ENCODE measurements around the gene NKD1.

The NKD1 gene

DNA sequence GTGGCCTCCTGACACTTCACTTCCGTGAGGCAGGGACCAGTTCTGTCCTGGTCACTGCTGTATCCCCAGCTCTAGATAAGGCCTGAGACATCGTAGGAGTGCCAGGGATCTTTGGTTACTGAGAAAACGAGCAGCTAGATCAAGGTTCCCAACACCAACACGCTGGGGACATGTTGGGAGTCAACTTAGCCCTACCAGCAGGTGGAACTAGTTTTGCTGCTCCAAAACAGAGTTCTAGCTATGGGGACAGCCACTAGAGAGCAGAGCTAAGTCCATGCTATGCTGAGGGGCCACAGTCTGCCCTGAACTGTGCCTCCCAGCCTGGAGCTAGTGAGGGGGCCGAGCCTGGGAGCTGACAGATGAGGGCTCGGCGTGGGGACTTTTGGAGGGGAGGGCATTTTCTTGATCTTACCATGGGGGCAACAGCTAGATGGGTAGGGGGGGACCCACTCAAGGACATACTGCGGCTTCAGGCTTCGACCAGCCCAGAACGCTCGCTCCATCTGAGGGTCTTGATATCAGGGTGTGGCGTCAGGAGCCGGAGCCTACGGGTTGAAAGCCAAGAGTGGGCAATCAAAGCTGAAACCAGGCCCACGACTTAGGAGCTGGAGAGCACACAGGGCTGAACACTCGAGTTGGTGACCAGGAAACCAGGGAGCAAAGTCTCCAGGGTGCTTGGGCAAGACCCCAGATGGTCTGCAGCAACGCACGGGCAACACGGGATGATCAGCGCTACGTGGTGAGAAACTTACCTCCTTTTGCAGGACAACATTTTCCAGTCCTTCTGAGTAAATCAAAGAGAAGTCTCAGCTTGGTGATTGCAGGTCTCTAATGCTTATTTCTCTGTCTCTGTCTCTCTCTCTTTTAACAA lies 119.5 kb downstream of the NKD1 start:
- H3K36me3 Mint-ChIP-seq (ENCODE audit: low read depth) = peaks cover 62% of the 10 kb centered on the region
- peak overlapping the region; percentile 45 for H3K27ac Mint-ChIP-seq
- H3K27me3 Mint-ChIP-seq = no peaks in the 10 kb centered on the region
- H3K4me3 Mint-ChIP-seq = peak overlapping the region; percentile 63
- peaks cover 52% of the 10 kb centered on the region for H3K4me1 Mint-ChIP-seq (ENCODE audit: low read depth)
- intact Hi-C loops (cut with micrococcal nuclease) = loop anchor here (5.0 to 10.0 kb wide), 4 partner anchors 120 to 645 kb away; partner anchors contain the start of genes BRD7 and NKD1
- peaks cover 13% of the 10 kb centered on the region for H3K9me3 Mint-ChIP-seq

DNA sequence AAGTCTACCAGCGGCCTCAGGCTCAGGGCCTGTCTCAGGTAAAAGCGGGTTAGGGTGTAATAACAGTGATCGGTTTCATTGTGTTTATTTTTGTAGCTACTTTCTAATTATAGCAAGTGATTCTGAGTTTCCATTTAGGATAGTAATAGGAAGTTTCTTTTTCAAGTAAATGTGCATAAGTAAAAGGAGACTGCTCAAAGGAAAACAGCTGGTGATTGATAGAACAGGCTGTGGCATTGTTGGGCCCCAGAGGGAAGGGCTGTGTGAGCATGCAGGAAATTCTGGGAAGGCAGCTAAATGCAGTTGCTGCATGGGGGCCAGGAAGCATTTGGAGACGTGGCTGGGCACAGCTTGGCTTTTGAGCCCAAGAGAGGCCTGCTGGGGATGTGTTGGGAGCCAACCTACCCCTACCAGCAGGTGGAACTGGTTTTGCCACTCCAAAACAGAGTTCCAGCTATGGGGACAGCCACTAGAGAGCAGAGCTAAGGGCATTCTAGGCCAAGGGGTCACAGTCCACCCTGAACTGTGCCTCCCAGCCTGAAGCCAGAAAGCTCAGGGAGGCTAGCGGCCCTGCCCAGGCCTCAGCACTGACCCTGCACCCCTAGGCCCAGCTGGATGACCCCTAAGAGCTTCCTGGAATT lies 120.3 kb downstream of the NKD1 start:
- intact Hi-C loops (cut with micrococcal nuclease) = loop anchor here (5.0 to 10.0 kb wide), 4 partner anchors 121 to 646 kb away; partner anchors contain the start of genes BRD7 and NKD1
- H3K36me3 Mint-ChIP-seq (ENCODE audit: low read depth) = peaks cover 70% of the 10 kb centered on the region

DNA sequence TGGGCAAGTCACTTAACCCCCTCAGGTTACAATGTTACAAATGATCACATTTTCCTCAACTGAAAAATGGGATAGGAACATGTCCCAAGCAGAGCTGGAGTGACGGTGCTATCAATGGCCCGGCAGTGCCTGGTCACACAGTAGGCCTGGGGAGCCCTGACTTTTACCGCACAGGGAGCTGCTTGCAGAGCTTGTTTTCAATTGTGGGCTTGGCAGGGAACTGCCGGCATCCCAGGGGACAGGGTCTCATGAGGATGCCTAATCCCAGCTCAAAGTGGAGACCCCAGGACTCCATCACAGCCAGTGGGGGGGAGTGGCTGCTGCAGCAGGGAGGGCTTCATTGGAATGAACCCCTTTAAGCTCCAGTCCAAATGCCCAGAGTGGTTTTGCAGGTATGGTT lies 121.5 kb downstream of the NKD1 start:
- Mint-ChIP-seq H3K27ac (no peak overlapping the region), H3K4me3 (no peak overlapping the region), H3K27me3 (no peaks in the 10 kb centered on the region), H3K9me3 (peaks cover 29% of the 10 kb centered on the region), H3K36me3 (ENCODE audit: low read depth) (peaks cover 80% of the 10 kb centered on the region), H3K4me1 (ENCODE audit: low read depth) (peaks cover 46% of the 10 kb centered on the region)
- intact Hi-C loops (cut with micrococcal nuclease) = loop anchor here (2.0 to 10.0 kb wide), 5 partner anchors 77 to 647 kb away; partner anchors contain the start of genes BRD7 and NKD1

More for the DNA sequence above, 120.3 kb downstream of the NKD1 start:
- H3K4me1 Mint-ChIP-seq (ENCODE audit: low read depth) = peaks cover 52% of the 10 kb centered on the region
- H3K27me3 Mint-ChIP-seq = no peaks in the 10 kb centered on the region
- H3K27ac Mint-ChIP-seq = peak overlapping the region; percentile 45
- H3K4me3 Mint-ChIP-seq = no peak overlapping the region
- H3K9me3 Mint-ChIP-seq = peaks cover 21% of the 10 kb centered on the region

DNA sequence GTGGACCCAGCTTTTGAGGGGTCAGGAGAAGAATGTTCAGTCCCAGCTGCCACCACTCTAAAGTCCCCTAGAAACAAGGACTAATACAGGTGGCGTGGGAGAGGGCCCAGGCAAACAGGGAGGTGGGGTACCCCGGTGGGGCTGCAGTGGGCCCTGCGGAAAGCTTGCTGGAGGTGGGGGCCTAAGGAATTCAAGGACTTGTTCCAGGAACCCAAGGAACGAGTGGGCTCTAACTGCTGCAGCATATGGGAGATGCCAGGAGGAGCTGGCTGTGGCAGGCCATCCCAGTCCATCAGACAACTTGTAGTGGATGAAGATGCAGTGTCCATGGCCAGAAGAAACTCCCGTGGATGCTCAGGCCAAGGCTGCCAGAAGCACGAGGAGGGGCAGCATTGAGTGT lies 122.3 kb downstream of the NKD1 start:
- no peak overlapping the region for H3K27ac Mint-ChIP-seq
- peaks cover 83% of the 10 kb centered on the region for H3K36me3 Mint-ChIP-seq (ENCODE audit: low read depth)
- H3K9me3 Mint-ChIP-seq = peaks cover 29% of the 10 kb centered on the region
- intact Hi-C loops (cut with micrococcal nuclease) = loop anchor here (2.0 kb wide), 1 partner anchor 76 kb away; no protein-coding TSS in a partner anchor
- H3K4me1 Mint-ChIP-seq (ENCODE audit: low read depth) = peaks cover 39% of the 10 kb centered on the region
- H3K4me3 Mint-ChIP-seq = no peak overlapping the region
- H3K27me3 Mint-ChIP-seq = no peaks in the 10 kb centered on the region

DNA sequence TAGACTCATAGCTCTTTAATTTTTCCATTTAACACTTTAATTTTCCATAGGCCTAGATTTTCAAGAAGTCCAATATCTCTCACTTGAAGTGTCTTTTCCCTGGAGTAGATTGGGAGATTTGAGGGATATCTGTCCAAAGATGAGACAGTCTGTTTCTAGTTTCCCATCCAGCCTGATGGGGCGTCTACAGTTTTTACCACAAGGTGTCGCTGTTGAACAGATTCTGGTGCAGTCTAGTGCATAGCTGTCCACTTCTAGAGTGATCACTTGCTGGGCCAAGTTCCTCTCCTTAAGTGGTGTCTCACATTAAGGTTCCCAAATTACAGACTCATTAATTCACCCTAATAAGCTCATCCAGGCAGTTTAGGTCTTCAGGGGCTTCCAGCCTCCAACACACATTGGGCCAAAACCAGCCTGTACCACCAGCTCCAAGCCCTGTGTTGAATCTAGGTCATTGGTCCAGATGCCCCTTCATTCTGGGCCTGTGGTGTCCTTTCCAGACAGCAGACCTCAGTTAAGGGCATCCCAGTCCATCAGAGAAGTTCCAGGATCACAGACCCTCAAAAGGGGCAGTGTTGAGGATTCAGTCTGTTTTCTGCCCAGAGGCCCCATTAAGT lies 123.6 kb downstream of the NKD1 start:
- H3K36me3 Mint-ChIP-seq (ENCODE audit: low read depth) = peaks cover 96% of the 10 kb centered on the region
- H3K27me3 Mint-ChIP-seq = no peaks in the 10 kb centered on the region
- intact Hi-C loops (cut with micrococcal nuclease) = loop anchor here (2.0 kb wide), 2 partner anchors 75 to 135 kb away; no protein-coding TSS in a partner anchor
- peaks cover 36% of the 10 kb centered on the region for H3K4me1 Mint-ChIP-seq (ENCODE audit: low read depth)
- H3K27ac Mint-ChIP-seq = no peak overlapping the region
- H3K9me3 Mint-ChIP-seq = peaks cover 29% of the 10 kb centered on the region
- no peak overlapping the region for H3K4me3 Mint-ChIP-seq

DNA sequence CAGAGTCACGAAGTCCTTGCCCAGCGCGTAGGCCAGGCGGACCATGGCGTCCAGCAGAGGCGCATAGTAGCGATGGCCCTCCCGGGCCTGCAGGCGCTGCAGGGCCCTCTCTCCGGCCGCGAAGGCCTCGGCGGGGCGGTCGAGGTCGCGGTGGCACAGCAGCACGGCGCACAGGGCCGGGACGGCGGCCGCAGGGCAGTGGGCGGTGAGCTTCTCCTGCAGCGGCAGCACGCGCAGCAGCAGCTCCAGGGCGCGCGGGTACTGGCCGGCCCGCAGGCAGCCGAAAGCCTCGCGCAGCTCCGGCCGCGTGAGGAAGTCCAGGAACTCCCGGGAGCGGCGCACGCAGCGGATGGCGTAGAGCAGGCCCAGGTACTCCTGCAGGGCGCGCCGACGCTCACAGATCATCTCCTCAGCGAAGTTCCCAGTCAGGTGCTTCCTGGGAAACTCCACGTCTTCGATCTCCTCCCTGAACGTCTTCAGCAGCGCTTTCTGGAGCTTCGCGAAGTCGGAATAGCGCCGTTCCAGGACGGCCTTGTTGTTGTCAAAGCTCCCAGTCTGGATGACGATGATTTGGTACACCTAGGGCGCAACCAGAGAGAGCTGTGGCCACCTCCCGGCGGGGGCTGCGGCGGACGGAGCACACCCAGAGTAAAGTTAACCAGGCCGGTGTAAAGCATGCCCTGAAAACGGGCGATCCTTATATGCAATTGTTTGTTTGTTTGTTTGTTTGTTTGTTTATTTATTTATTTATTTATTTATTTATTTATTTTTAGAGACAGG lies 125.5 kb downstream of the NKD1 start:
- no peak overlapping the region for H3K27ac Mint-ChIP-seq

DNA sequence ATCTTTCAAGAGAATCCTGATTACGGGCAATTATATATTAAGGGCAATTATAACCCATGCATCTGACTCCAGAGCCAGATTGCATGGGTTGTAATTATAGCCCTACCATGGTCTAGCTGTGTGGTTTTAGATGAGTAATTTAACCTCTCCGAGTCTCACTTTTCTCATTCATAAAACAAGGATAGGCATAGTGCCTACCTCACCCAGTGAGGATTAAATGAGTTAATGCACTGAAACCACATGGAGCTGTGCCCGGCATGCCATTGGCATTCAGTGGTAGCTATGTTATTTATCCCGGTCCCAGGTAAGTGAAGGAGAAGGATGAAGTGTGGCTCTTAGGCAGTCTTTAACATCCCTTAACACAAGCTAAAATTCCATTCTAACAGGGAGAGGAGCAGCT lies 126.6 kb downstream of the NKD1 start:
- Mint-ChIP-seq H3K4me3 (no peak overlapping the region), H3K36me3 (ENCODE audit: low read depth) (peaks cover 100% of the 10 kb centered on the region), H3K27ac (no peak overlapping the region), H3K9me3 (peaks cover 29% of the 10 kb centered on the region), H3K27me3 (no peaks in the 10 kb centered on the region), H3K4me1 (ENCODE audit: low read depth) (peaks cover 43% of the 10 kb centered on the region)
- intact Hi-C loops (cut with micrococcal nuclease) = no loop called here

More for the DNA sequence above, 125.5 kb downstream of the NKD1 start:
- no peaks in the 10 kb centered on the region for H3K27me3 Mint-ChIP-seq
- no peak overlapping the region for H3K4me3 Mint-ChIP-seq
- peaks cover 32% of the 10 kb centered on the region for H3K4me1 Mint-ChIP-seq (ENCODE audit: low read depth)
- intact Hi-C loops (cut with micrococcal nuclease) = loop anchor here (2.0 kb wide), 1 partner anchor 133 kb away; no protein-coding TSS in a partner anchor
- H3K36me3 Mint-ChIP-seq (ENCODE audit: low read depth) = peaks cover 100% of the 10 kb centered on the region
- H3K9me3 Mint-ChIP-seq = peaks cover 29% of the 10 kb centered on the region

DNA sequence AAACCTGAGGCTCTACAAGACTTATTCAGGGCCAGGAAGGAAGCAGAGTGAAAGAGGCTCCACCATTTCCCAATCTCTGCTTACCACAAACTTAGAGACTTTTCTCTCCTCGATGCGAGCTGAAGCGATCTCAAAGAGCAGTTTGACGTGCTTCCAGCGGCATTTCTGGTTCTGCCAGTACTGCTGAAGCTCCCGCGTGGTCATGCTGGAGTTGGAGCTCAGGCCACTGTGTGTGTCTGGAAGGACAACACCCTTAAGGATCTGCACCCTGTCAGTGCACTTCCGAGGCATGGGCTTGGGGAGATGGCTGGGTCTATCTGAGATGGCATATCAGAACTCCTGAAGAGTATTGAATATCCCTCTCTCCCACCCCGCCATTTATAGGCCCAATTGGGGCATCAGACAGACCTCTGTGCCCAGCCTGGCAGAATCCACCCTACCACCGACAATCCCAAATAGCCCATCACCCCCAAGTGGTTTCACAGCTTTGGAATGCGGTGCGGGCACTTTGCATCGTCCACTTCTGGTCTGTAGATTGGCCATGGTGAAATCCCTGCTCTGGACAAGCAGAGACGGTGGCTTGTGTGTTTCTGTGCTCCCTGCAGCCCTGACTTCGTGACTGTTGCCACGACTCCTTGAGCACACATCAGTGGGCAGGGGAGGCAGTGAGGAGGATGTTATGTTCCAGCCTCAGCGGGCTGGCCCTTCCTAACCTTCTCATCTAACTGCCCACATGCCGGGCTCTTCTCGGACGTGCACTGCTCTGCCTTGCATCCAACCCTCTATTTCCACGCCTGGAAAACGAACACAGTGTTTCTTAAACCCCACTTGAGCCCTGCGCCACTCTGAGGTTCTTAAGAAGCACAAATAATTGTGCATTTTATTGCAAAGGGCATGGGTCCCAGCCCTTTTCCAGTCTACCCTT lies 127.8 kb downstream of the NKD1 start:
- H3K9me3 Mint-ChIP-seq = peaks cover 29% of the 10 kb centered on the region
- no peak overlapping the region for H3K4me3 Mint-ChIP-seq
- no peak overlapping the region for H3K27ac Mint-ChIP-seq
- H3K36me3 Mint-ChIP-seq (ENCODE audit: low read depth) = peaks cover 97% of the 10 kb centered on the region
- intact Hi-C loops (cut with micrococcal nuclease) = no loop called here
- H3K27me3 Mint-ChIP-seq = no peaks in the 10 kb centered on the region
- H3K4me1 Mint-ChIP-seq (ENCODE audit: low read depth) = peaks cover 39% of the 10 kb centered on the region

DNA sequence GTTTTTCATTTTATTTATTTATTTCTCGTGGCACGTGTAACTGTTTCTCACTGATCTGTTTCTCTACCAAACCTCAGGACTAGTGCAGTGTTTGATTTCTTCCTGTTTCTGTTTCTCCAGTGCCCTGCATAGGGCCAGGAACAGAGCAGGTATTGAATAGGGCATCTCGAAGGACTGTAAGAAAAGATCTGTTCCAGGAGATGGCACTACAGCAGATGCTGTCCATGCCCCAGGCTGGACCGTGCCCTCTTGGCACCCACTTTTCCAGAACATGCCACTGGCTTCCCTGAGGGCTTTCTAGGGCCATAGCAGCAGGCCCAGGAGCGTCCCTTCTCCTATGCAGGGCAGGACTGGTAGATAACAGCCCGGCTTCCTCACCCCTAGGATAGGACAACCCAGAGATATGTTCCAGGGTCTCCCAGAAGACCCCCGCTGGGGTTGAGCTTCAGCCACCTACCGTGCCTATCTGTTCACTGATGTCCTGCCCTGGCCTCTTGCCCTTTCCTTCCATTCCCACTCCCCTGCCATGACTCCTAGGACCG lies 128.6 kb downstream of the NKD1 start:
- Mint-ChIP-seq H3K4me3 (no peak overlapping the region), H3K36me3 (ENCODE audit: low read depth) (peaks cover 88% of the 10 kb centered on the region)

DNA sequence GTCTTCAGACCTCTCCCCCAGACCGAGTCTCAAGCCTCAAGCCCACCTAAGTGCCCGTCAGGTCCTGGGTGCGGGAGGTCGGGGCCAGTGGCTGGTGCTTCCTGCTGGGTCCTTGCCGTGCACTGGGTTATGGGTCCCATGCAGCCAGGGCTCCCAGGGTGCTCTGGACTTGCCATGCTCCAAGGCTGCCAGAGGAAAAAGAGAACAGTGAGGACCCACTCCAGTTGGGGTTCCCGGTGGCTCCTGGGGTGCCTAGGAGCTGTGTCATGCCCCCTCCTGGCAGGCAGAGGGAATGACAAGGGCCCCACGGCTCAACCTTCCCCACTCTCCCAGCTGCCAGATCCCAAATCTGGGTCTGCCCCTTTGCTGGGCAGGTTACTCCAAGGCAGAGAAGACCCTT lies 129.2 kb downstream of the NKD1 start:
- peaks cover 82% of the 10 kb centered on the region for H3K36me3 Mint-ChIP-seq (ENCODE audit: low read depth)
- intact Hi-C loops (cut with micrococcal nuclease) = no loop called here
- H3K27ac Mint-ChIP-seq = peak overlapping the region; percentile 68
- H3K27me3 Mint-ChIP-seq = no peaks in the 10 kb centered on the region
- H3K9me3 Mint-ChIP-seq = peaks cover 19% of the 10 kb centered on the region
- peaks cover 41% of the 10 kb centered on the region for H3K4me1 Mint-ChIP-seq (ENCODE audit: low read depth)
- H3K4me3 Mint-ChIP-seq = no peak overlapping the region

More for the DNA sequence above, 128.6 kb downstream of the NKD1 start:
- H3K27ac Mint-ChIP-seq = peak overlapping the region; percentile 68
- H3K4me1 Mint-ChIP-seq (ENCODE audit: low read depth) = peaks cover 38% of the 10 kb centered on the region
- H3K27me3 Mint-ChIP-seq = no peaks in the 10 kb centered on the region
- intact Hi-C loops (cut with micrococcal nuclease) = no loop called here
- peaks cover 25% of the 10 kb centered on the region for H3K9me3 Mint-ChIP-seq

DNA sequence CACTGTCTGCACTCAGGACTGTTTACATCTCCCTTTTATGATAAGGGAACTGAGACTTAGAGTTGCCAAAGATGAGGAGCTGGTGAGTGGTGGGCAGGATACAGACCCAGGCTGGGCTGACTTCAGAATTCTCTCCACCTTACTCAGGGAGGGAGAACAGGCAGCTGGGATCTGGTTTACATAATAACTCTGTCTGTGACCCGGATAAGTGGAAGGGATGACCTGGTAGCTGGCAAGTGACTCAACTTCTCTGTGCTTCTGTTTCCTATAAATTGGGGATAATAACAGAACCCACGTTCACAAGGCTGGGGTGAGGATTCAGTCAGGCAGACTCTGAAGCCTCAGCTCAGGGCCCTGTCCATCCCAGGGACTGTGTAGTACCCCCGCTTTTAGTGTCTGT lies 130.3 kb downstream of the NKD1 start:
- Mint-ChIP-seq H3K4me1 (ENCODE audit: low read depth) (peaks cover 53% of the 10 kb centered on the region), H3K4me3 (peak overlapping the region; percentile 90), H3K27ac (peak overlapping the region; percentile 90), H3K36me3 (ENCODE audit: low read depth) (peaks cover 71% of the 10 kb centered on the region), H3K9me3 (peaks cover 7% of the 10 kb centered on the region), H3K27me3 (no peaks in the 10 kb centered on the region)
- intact Hi-C loops (cut with micrococcal nuclease) = no loop called here

DNA sequence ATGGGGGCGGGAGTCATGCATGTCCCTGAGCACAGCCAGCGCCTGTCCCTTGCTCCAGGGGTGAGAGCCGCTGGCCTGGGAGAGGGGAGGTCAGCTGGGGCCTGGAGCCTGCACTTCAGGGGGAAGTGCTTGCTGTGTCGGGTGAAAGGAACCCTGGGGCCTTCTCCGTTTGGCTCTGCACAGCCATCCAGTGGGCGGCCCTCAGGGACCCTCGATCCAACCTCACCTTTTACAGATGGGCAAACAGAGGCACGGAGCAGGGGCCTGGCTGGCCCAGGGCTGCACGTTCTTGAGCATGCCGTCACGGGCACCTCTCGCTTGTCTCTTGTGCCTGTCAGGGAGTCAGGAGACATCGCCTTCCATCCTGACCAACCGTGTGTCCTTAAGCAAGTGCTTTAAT lies 131.1 kb downstream of the NKD1 start:
- Mint-ChIP-seq H3K27me3 (no peaks in the 10 kb centered on the region), H3K36me3 (ENCODE audit: low read depth) (peaks cover 63% of the 10 kb centered on the region), H3K4me3 (peak overlapping the region; percentile 90), H3K27ac (peak overlapping the region; percentile 90), H3K9me3 (no peaks in the 10 kb centered on the region), H3K4me1 (ENCODE audit: low read depth) (peaks cover 60% of the 10 kb centered on the region)
- intact Hi-C loops (cut with micrococcal nuclease) = no loop called here
